IPS-NIHi11 (cell line): ENCODE data around the gene PTEN.
"Not testable (repeated sequence)": the region's sequence is repeated elsewhere in the genome, so short reads cannot be mapped to it uniquely, and the experiment has no call there.

Experiments used
- DNase-seq: peaks from one replicate; pipeline ENCODE4 v3.0.0; 2012; ENCODE audit warnings: mixed read lengths, low spot score

Gene PTEN

GRCh38 chr10:87872828-87873227 lies 9.4 kb downstream of the PTEN start:
- DNase-seq = no peak

GRCh38 chr10:87873656-87874055 lies 10.2 kb downstream of the PTEN start:
- DNase-seq = no peak

- no peak for DNase-seq
Measured at GRCh38 chr10:87875929-87876571, 12.6 kb downstream of the PTEN start.

GRCh38 chr10:87878664-87879459 lies 15.4 kb downstream of the PTEN start:
- DNase-seq = no peak

GRCh38 chr10:87880336-87880735 lies 16.9 kb downstream of the PTEN start:
- no peak for DNase-seq

GRCh38 chr10:87881373-87882059 lies 18.1 kb downstream of the PTEN start:
- not testable (repeated sequence) for DNase-seq

- no peak for DNase-seq
Measured at GRCh38 chr10:87882555-87883294, 19.3 kb downstream of the PTEN start.

- DNase-seq = no peak
Measured at GRCh38 chr10:87886635-87887034, 23.2 kb downstream of the PTEN start.

- no peak for DNase-seq
Measured at GRCh38 chr10:87887146-87887545, 23.7 kb downstream of the PTEN start.

- no peak for DNase-seq
Measured at GRCh38 chr10:87887548-87888289, 24.3 kb downstream of the PTEN start.

GRCh38 chr10:87895430-87895829 lies 32.0 kb downstream of the PTEN start:
- DNase-seq = no peak

GRCh38 chr10:87896216-87896615 lies 32.8 kb downstream of the PTEN start:
- no peak for DNase-seq

GRCh38 chr10:87897957-87898356 lies 34.5 kb downstream of the PTEN start:
- DNase-seq = not testable (repeated sequence)

GRCh38 chr10:87903396-87903795 lies 40.0 kb downstream of the PTEN start:
- DNase-seq = not testable (repeated sequence)

- no peak for DNase-seq
Measured at GRCh38 chr10:87913156-87913921, 49.9 kb downstream of the PTEN start.

GRCh38 chr10:87915406-87915805 lies 52.0 kb downstream of the PTEN start:
- peak; percentile 37 for DNase-seq

GRCh38 chr10:87915989-87916388 lies 52.6 kb downstream of the PTEN start:
- DNase-seq = peak; percentile 10

- no peak for DNase-seq
Measured at GRCh38 chr10:87916515-87916914, 53.1 kb downstream of the PTEN start.

- no peak for DNase-seq
Measured at GRCh38 chr10:87918254-87918859, 54.9 kb downstream of the PTEN start.

GRCh38 chr10:87920538-87920937 lies 57.1 kb downstream of the PTEN start:
- no peak for DNase-seq
